RWPE2 (cell line): ENCODE results near the gene TMEM203.
"Not testable (repeated sequence)": the region's sequence is repeated elsewhere in the genome, so short reads cannot be mapped to it uniquely, and the experiment has no call there.

Experiments
- ATAC-seq: fragments of 200-7000 bp; cut with Tn5 transposase; 3 replicates; pipeline ENCODE4 v1.9.1; 2021; ENCODE audit warnings: low read depth
- DNase-seq: peaks from one replicate; pipeline ENCODE4 v3.0.0-alpha.2; 2020; ENCODE audit warnings: low spot score
- H3K27ac ChIP-seq: fragments of 450-650 bp; 2 replicates; pipeline ENCODE4 v1.5.1; 2017; ENCODE audit warnings: mild to moderate bottlenecking; ENCODE audit not compliant: poor library complexity, severe bottlenecking
- H3K27me3 ChIP-seq: fragments of 250-450 bp; sonication (Bioruptor Pico); 2 replicates; pipeline ENCODE4 v1.5.1; 2021; ENCODE audit warnings: mild to moderate bottlenecking, moderate library complexity; ENCODE audit not compliant: insufficient read depth, poor library complexity, severe bottlenecking
- H3K36me3 ChIP-seq: fragments of 250-450 bp; sonication (Bioruptor Pico); 2 replicates; pipeline ENCODE4 v1.5.1; 2020; ENCODE audit warnings: low read depth, mild to moderate bottlenecking, moderate library complexity
- H3K4me1 ChIP-seq: fragments of 250-450 bp; sonication (Bioruptor Pico); 2 replicates; pipeline ENCODE4 v1.5.1; 2021; ENCODE audit warnings: mild to moderate bottlenecking, moderate library complexity; ENCODE audit not compliant: insufficient read depth, poor library complexity, severe bottlenecking
- H3K4me3 ChIP-seq: fragments of 250-450 bp; sonication (Bioruptor Pico); 2 replicates; pipeline ENCODE4 v1.5.1; 2021; ENCODE audit warnings: mild to moderate bottlenecking, moderate library complexity; ENCODE audit not compliant: severe bottlenecking
- H3K9me3 ChIP-seq: fragments of 250-450 bp; sonication (Bioruptor Pico); 2 replicates; pipeline ENCODE4 v1.5.1; 2021; ENCODE audit warnings: mild to moderate bottlenecking, moderate library complexity; ENCODE audit not compliant: severe bottlenecking
- CTCF ChIP-seq: fragments of 450-650 bp; IDR thresholded peaks from one replicate; pipeline ENCODE4 v1.5.1; 2017; ENCODE audit warnings: mild to moderate bottlenecking, moderate library complexity; ENCODE audit not compliant: poor library complexity, severe bottlenecking

The TMEM203 gene

GRCh38 chr9:137247135-137247915 lies 41.9 kb upstream of the TMEM203 start:
- no peaks in the 10 kb centered on the region for H3K27me3 ChIP-seq
- no peak for ATAC-seq
- H3K36me3 ChIP-seq = peaks cover 17% of the 10 kb centered on the region
- H3K27ac ChIP-seq = no peak overlapping the region
- H3K4me3 ChIP-seq = no peak overlapping the region
- H3K9me3 ChIP-seq = no peaks in the 10 kb centered on the region
- H3K4me1 ChIP-seq = peaks cover 6% of the 10 kb centered on the region
- TF ChIP-seq CTCF = no peak
- DNase-seq = no peak

DNA sequence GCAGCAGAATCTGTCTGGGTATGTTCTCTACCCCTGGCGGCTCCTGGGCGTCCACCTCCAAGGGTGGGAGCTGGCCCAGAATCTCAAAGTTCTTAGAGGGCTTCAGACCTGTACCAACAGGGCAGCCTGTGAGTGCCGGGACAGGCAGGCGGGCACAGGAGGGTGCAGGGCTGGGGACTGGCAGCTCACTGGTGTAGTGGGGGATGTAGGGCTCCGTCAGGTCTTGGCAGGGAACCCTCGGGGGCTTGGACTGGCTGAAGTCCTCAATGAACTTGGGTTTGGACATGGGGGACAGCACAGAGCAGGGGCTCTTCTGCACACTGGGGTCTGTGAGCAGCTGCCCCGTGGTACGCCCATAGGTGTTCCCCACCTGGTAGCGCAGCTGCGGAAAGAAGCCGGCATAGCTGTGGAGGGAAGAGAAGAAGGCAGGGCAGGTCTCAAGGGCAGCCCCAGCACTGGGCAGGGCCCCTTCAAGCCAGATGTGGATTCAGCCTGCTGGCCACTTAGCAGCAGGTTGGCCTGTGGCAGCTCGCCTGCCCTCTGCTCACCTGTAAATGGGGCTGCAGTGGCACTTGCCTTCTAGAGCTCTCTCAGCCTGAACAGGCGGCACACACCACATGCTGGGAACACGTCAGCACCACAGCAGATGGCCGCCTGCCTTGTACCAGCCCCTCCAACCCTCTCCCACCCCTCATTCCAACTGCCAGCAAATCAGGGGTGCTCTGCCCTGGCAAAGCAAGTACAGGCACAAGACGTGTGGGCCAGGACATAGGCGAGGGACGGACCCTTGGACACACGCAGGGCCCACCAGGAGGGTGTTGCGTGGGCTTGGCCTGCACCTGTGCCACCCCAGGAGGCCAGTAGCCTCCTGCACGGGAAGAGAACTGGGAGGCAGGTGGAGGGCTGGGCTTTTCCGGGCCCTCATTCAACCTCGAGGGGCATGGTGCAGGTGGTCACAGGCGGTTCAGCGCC lies 40.3 kb upstream of the TMEM203 start:
- H3K27ac ChIP-seq = no peak overlapping the region
- H3K9me3 ChIP-seq = no peaks in the 10 kb centered on the region

DNA sequence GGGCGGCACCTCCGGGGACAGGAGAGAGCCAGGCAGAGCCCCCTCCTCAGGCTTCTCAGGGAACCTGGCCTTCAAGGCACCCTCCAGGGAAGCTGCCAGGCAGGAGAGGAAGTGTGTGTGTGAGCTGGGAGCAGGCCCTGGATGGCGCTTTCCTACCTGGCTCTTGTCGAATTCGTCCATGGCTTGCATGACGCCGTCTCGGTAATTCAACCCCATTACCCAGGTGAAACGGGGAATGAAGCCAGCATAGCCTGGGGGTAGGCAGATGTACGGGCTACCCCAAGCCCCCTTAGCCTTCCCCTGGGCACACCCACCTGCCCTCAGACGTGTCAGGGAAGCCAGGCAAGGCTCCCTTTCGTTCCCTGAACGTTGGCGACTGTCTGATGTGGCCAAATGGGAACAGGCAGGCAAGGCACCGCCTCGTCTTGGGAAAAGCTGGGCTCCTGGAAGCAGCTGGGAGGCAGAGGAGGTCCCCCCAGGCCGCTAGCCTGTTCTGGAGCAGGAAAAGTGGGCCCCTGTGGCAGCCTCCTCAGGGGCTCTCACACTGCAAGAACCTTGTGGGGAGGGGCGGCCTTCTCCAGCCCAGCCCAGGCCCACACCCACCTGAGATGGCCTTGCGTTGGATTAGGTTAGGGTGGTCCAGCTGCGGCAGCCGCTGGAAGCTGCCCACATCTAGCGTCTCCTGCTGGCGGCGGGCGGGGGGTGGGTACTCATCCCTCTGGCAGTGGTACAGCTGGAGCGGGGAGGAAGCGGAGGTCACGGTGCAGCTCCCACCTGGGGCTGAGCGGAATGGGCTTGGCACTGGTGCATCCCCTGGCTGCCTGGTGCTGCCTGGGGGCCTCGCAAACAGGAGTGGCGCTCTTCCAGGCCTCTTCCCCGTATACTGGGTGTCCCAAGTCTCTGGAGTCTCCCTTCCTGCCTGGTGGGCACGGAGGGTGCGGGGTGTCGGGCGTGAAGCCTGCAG lies 39.3 kb upstream of the TMEM203 start:
- ATAC-seq (peak; percentile 0; the same call in 1 of the 3 replicates), DNase-seq (no peak)
- TF ChIP-seq CTCF = no peak
- peak overlapping the region; percentile 91 for H3K27ac ChIP-seq
- no peak overlapping the region for H3K4me3 ChIP-seq
- H3K27me3 ChIP-seq = no peaks in the 10 kb centered on the region
- H3K4me1 ChIP-seq = peaks cover 6% of the 10 kb centered on the region
- peaks cover 25% of the 10 kb centered on the region for H3K36me3 ChIP-seq
- no peaks in the 10 kb centered on the region for H3K9me3 ChIP-seq

More for the DNA sequence above, 40.3 kb upstream of the TMEM203 start:
- H3K4me1 ChIP-seq = peaks cover 6% of the 10 kb centered on the region
- DNase-seq (no peak), ATAC-seq (no peak)
- H3K4me3 ChIP-seq = no peak overlapping the region
- peaks cover 25% of the 10 kb centered on the region for H3K36me3 ChIP-seq
- no peaks in the 10 kb centered on the region for H3K27me3 ChIP-seq
- TF ChIP-seq CTCF = no peak

DNA sequence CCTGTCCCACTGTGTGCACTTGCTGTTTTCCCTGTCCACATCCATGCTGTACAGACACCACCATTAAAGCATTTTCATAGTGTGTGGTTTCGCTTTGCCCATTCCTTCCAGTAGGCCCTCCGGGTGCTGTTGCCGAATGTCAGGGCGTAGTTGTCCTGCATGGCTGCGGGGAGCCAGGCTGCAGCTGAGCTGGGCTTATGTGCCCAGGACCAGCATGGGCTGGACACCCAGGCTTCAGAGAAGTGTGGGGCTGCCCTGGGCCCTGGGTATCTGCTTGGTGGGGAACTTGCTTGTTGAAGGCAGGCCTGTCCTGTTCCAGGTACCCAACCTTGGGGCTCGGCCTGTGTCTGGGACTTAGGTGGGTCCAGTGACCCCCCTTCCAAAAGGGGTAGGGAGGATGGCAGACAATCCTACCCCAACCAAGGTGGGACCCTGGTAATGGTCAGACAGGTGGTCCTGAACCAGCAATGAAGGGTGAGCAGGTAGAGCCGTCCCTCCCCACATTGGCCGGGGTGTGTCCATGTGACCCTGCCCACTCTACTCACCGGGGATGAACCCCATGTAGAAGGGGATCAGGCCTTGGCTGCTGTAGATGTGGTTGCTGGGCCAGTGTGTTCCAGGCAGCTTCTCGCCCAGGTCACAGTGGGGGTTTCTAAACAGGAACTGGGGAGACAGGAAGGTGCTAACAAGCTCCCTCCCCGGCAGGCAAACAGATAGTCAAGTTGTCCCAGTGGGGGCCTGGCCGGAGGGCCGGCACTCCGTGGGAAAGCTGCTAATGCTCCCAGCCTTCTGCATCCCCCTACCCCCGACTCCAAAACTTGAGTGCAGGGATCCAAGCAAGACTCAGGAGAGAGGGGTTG lies 38.4 kb upstream of the TMEM203 start:
- H3K9me3 ChIP-seq = no peaks in the 10 kb centered on the region
- peak overlapping the region; percentile 91 for H3K27ac ChIP-seq
- peaks cover 6% of the 10 kb centered on the region for H3K4me1 ChIP-seq
- no peak overlapping the region for H3K4me3 ChIP-seq
- DNase-seq (no peak), ATAC-seq (peak; percentile 5; the same call in 2 of the 3 replicates)
- no peak for TF ChIP-seq CTCF
- no peaks in the 10 kb centered on the region for H3K27me3 ChIP-seq
- peaks cover 25% of the 10 kb centered on the region for H3K36me3 ChIP-seq

GRCh38 chr9:137243266-137243625 lies 37.8 kb upstream of the TMEM203 start:
- H3K4me1 ChIP-seq, H3K9me3 ChIP-seq, DNase-seq, ATAC-seq, H3K4me3 ChIP-seq, H3K27me3 ChIP-seq: not testable (repeated sequence)
- Histone ChIP-seq H3K27ac (peak overlapping the region; percentile 91), H3K36me3 (peaks cover 25% of the 10 kb centered on the region)
